Measurements from ENCODE around the gene DYNLL2. TPM values are rescaled to one million over a fixed set of nuclear protein-coding genes. Genes with fewer than 3 reads are reported as not detected.

DYNLL2 gene
- total and polyA plus RNA-seq, 9 of the 15 experiments (the other 6 are each of a cell fraction or from before 2014, with no cell fraction given), result 1.8 to 24.5 (median 13.0) TPM

DNA sequence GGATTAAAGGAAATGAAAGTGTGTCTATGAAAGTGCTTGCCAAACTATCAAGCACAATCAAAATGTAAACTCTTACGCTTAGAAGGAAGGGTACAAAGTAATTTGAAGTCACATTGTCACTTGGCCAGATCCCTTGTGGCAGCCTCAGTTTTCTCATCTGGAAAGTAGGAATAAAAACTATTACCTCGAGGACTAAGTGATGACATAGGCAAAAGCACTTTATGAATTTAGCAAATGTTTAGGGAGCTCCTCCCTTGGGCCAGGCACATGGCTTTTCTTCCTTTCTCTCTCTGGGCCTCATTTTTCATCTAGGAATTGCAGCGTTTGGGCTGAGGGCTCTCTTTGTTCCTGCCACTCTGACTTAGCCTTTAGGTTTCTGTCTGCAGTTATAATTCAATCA, 28.5 kb downstream of the DYNLL2 start:
- POLR2A ChIA-PET, result interaction anchor here (0.6 to 1.8 kb wide), 2 partner anchors 92 to 114 kb away, joined by 3 to 6 read pairs; no protein-coding TSS in a partner anchor

More for the DNA sequence above, 28.5 kb downstream of the DYNLL2 start:
- H3K27me3 ChIP-seq (ENCODE audit: control insufficient read depth in 2 of 2, insufficient read depth in 2 of 2, low read length in 2 of 2), result peaks cover 12 to 25% of the 10 kb centered on the region in 2 experiments; a peak in 4 of 5 replicates
- H2AFZ ChIP-seq (ENCODE audit: low read depth, low read length), result no peak overlapping the region
- BruUV-seq (replicated peaks), result no TSS peak
- DNase-seq (ENCODE audit: extremely low read depth in 1 of 4, low spot score in 3 of 4), result no peak
- CTCF ChIA-PET (ENCODE audit: low intra/inter-chr PET ratio), result interaction anchor here (0.9 kb wide), 1 partner anchor 252 kb away, joined by 3 read pairs; no protein-coding TSS in a partner anchor
- H3K9me3 ChIP-seq (replicated peaks; ENCODE audit: control insufficient read depth, insufficient read depth, low read depth, low read length), result no peaks in the 10 kb centered on the region
- H3K4me2 ChIP-seq (ENCODE audit: insufficient read depth, low read length), result no peak overlapping the region
- no peak for ATAC-seq
- H3K36me3 ChIP-seq (ENCODE audit: control insufficient read depth, insufficient read depth, low read length), result no peaks in the 10 kb centered on the region
- in situ Hi-C loops (cut with MboI) (loop anchor here (25.0 kb wide), 1 partner anchor 974 kb away; no protein-coding TSS in a partner anchor), intact Hi-C loops (cut with micrococcal nuclease) (loop anchor here (5.0 to 10.0 kb wide), 3 partner anchors 114 to 977 kb away; no protein-coding TSS in a partner anchor)
- 8% methylated on average over 3 of the region's 3 CpGs for WGBS (ENCODE audit: insufficient coverage, low coverage, missing lambda C conversion rate)
- no peak for TF ChIP-seq BCOR (IDR thresholded peaks at IDR 0.05)
- no peak for TF ChIP-seq NR2F6 (CRISPR knock-in tag; IDR thresholded peaks at IDR 0.05)
- no peak for TF ChIP-seq NCOA1 (IDR thresholded peaks at IDR 0.05; ENCODE audit: low read depth)
- TF ChIP-seq RNF2 (IDR thresholded peaks at IDR 0.05), result no peak
- TF ChIP-seq, protein P1, sequence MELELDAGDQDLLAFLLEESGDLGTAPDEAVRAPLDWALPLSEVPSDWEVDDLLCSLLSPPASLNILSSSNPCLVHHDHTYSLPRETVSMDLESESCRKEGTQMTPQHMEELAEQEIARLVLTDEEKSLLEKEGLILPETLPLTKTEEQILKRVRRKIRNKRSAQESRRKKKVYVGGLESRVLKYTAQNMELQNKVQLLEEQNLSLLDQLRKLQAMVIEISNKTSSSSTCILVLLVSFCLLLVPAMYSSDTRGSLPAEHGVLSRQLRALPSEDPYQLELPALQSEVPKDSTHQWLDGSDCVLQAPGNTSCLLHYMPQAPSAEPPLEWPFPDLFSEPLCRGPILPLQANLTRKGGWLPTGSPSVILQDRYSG (tag; conservative IDR thresholded peaks at IDR 0.05; ENCODE audit: low read depth), result no peak
- no peak for TF ChIP-seq TCF7L2 (IDR thresholded peaks at IDR 0.05; ENCODE audit: low read depth, low read length)
- TF ChIP-seq, protein P2, sequence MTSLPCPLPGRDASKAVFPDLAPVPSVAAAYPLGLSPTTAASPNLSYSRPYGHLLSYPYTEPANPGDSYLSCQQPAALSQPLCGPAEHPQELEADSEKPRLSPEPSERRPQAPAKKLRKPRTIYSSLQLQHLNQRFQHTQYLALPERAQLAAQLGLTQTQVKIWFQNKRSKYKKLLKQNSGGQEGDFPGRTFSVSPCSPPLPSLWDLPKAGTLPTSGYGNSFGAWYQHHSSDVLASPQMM (CRISPR knock-in tag; IDR thresholded peaks at IDR 0.05), result no peak
- TF ChIP-seq ILF3 (IDR thresholded peaks at IDR 0.05; ENCODE audit: borderline replicate concordance), result no peak
- no peak for TF ChIP-seq SETDB1 (IDR thresholded peaks at IDR 0.05; ENCODE audit: low read length)
- TF ChIP-seq IFI16 (CRISPR knock-in tag; IDR thresholded peaks at IDR 0.05), result no peak
- TF ChIP-seq KLF6 (CRISPR knock-in tag; IDR thresholded peaks at IDR 0.05; ENCODE audit: borderline replicate concordance), result no peak
- TF ChIP-seq ZNF75A (CRISPR knock-in tag; IDR thresholded peaks at IDR 0.05), result no peak
- no peak for TF ChIP-seq TEAD4 (IDR thresholded peaks at IDR 0.05; ENCODE audit: low read length)
- no peak for TF ChIP-seq TEAD4 (CRISPR knock-in tag; IDR thresholded peaks at IDR 0.05; ENCODE audit: borderline replicate concordance)
- TF ChIP-seq NBN (IDR thresholded peaks at IDR 0.05; ENCODE audit: low read depth), result no peak
- TF ChIP-seq EHMT2 (IDR thresholded peaks at IDR 0.05), result no peak
- TF ChIP-seq SLC30A9 (CRISPR knock-in tag; IDR thresholded peaks at IDR 0.05), result no peak
- no peak for TF ChIP-seq LEF1 (IDR thresholded peaks at IDR 0.05)
- no peak for TF ChIP-seq SMARCA4 (IDR thresholded peaks at IDR 0.05)
- TF ChIP-seq, protein P3, sequence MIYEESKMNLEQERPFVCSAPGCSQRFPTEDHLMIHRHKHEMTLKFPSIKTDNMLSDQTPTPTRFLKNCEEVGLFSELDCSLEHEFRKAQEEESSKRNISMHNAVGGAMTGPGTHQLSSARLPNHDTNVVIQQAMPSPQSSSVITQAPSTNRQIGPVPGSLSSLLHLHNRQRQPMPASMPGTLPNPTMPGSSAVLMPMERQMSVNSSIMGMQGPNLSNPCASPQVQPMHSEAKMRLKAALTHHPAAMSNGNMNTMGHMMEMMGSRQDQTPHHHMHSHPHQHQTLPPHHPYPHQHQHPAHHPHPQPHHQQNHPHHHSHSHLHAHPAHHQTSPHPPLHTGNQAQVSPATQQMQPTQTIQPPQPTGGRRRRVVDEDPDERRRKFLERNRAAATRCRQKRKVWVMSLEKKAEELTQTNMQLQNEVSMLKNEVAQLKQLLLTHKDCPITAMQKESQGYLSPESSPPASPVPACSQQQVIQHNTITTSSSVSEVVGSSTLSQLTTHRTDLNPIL (CRISPR knock-in tag; IDR thresholded peaks at IDR 0.05), result no peak
- no peak for FAIRE-seq
- H4K20me1 ChIP-seq (replicated peaks; ENCODE audit: control insufficient read depth, insufficient read depth, low read length), result peaks cover 11% of the 10 kb centered on the region; the same call in 1 of the 2 replicates
- H3K4me3 ChIP-seq, result no peak overlapping the region
- no peaks in the 10 kb centered on the region for H3K79me2 ChIP-seq (ENCODE audit: control insufficient read depth, insufficient read depth, low read length)
- no peaks in the 10 kb centered on the region for H3K9me1 ChIP-seq (ENCODE audit: control insufficient read depth, insufficient read depth, low read length)
- H3K27ac ChIP-seq (ENCODE audit: extremely low read depth, low read depth, low read length), result no peak overlapping the region
- no peaks in the 10 kb centered on the region for H3K4me1 ChIP-seq (replicated peaks in 1 of 2; ENCODE audit: control insufficient read depth in 2 of 2, insufficient read depth in 2 of 2, low read length in 2 of 2)
- H3K9ac ChIP-seq (ENCODE audit: insufficient read depth in 1 of 2, low read depth in 2 of 2, low read length in 2 of 2), result no peak overlapping the region
